Effector CD8-positive, alpha-beta T cell (primary cell): Measurements from ENCODE around the gene FAM149B1.

Experiments used
- DNase-seq: peaks from one replicate; lab custom pipeline; 2025; lab: John Stamatoyannopoulos, UW

FAM149B1 gene

DNA sequence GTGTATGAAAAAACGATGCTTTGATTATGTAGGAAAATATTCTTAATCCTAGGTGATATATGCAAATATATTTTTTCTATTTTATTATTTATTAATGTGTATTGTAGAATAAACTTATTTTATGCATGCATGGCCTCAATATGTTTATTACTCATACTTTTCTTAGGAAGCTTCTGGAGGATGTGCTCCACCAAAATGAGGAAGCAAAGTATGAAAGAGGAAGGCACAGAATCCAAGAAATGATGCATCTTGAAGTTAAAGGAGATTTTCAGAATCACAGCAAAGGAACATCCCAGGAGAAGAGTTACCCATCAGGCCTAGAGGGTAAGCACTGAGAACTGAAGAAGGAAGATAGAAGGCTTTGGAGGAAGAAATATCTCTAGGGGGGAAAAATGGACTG is 119.5 kb downstream of the FAM149B1 start:
- no peak for DNase-seq

DNA sequence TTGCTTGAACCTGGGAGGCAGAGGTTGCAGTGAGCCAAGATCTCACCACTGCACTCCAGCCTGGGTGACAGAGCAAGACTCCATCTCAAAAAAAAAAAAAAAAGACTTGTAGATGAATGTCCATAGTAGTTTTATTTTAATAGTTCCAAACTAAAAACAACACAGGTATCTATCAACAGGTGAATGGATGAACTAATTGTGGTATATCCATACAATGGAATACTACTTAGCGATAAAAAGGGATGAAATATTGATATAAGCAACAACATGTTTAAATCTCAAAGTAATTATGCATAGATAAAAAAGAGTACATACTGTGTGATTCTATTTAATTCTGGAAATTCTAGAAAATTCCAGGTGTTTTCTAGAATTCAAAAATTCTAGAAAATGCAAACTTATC is 122.0 kb downstream of the FAM149B1 start:
- DNase-seq, result no peak

GRCh38 chr10:73293461-73293860 is 125.5 kb downstream of the FAM149B1 start:
- no peak for DNase-seq
